Embryonic facial prominence (tissue), 1 donor: Measurements from ENCODE around the gene C20orf96.
"Not testable (repeated sequence)": the region's sequence is repeated elsewhere in the genome, so short reads cannot be mapped to it uniquely, and the experiment has no call there.

Source experiments
- DNase-seq: peaks from one replicate; pipeline ENCODE4 v3.0.0-alpha.2; 2016; ENCODE audit errors: extremely low spot score

Gene C20orf96, protein sequence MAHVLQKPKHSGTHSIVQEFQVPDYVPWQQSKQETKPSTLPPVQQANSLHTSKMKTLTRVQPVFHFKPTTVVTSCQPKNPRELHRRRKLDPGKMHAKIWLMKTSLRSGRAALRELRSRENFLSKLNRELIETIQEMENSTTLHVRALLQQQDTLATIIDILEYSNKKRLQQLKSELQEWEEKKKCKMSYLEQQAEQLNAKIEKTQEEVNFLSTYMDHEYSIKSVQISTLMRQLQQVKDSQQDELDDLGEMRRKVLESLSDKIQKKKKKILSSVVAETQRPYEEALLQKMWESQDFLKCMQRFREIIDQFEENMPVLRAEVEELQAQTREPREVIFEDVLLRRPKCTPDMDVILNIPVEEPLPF

DNA sequence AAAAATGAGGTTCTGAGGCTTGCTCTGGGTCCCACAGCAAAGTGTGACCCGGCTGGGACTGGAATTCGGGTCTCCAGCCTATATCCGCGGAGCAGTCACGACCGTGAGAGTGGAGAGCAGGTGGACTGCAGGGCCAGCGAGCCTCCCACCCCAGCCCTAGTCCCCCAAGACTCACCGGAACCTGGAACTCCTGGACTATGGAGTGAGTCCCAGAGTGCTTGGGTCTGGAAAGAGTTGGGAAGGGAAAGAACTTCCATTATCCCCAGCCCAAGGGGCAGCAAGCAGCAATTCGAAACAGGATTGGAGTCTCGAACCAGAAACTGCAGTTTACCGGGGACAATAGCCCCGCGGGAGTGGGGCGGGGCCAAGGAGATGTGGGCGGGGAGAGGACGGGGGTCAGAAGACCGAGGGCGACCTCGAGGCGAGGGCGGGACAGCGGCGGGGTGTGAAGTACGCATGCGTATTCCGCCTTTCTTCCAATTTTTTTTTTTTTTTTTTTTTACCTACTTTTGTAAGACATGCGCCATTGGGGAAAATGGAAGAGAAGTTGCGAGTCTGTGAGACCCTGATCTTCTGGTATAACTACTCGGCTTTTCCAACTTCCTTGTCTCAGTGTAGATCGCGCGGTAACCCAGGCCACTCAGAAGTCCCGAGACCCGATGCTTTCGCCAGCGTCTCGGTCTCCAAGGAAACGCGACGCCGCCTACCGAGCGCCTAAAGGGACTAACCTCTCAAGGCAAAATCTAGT is at the start of gene C20orf96:
C20orf96 (minus strand) TSS at position 667 of the 748 bp plus-strand sequence; CDS start at position 527, 140 bp downstream.
- peak; percentile 83 for DNase-seq

DNA sequence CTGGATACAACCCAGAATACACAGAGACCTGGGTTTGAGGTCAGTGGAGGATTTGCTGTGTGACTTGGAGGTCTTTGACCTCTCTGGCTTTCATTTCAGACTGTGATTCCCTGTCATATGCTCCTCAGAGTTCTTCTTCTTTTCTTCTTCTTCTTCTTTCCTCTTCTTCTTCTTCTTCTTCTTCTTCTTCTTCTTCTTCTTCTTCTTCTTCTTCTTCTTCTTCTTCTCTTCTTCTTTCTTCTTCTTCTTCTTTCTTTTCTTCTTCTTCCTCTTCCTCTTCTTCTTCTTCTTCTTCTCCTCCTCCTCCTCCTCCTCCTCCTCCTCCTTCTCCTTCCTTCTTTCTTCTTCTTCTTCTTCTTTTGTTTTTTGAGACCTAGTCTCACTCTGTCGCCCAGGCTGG is 45.5 kb upstream of the C20orf96 start:
- not testable (repeated sequence) for DNase-seq

DNA sequence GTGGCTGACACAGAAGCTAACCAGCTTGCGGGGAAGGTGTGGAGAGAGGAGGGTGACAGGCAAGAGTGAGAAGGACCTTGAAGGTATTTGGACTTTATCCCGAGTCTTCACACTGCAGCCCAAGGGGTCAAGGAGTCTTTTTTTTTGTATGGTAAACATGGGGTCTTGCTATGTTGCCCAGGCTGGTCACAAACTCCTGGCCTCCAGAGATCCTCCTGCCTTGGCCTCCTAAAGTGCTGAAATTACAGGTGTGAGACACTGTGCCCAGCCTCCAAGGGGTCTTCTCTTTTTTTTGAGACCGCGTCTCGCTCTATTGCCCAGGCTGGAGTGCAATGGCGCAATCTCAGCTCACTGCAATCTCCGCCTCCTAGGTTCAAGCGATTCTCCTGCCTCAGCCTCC is 44.0 kb upstream of the C20orf96 start:
- no peak for DNase-seq

DNA sequence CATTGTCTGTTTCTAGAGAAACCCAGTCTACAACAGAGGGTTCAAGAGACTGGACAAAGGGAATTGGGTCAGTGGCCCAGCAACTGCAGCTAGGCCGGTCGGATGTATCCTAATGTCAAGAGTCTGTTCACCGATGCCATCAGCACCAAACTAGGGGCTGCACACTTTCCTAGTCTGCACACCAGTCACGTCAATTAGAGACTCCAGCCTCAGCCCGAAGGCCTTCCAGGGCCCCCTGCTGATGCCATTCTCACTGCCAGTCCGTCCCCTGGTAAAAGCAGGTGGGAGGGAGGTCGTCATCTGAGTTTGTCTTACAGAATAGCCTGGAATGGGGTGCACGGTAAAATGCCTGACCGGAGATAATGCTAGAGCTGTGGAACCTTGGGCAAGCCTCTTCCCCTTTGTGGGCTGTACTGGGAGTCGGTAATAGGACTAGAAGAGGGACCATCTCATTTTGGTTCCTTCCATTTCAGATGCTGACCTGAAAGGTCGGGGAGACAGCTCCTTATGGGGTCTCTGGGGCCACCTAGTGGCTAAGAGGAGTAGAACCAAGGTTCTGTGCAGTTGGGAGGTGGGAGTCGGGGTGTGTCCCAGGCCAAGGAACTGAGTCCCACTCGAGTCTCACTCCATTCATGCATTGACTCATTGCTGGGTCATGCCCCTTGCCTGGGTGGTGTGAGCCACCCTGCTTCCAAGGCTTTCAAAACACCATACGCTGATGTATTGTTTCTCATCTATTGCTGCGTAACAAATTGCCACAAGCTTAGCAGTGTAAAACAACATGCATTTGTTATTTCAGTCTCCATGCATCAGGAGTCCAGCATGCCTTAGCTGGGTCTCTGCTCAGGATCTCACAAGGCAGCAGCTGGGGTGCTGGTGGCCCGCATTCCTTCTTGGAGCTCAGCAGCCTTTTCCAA is 39.9 kb upstream of the C20orf96 start:
- DNase-seq: no peak

DNA sequence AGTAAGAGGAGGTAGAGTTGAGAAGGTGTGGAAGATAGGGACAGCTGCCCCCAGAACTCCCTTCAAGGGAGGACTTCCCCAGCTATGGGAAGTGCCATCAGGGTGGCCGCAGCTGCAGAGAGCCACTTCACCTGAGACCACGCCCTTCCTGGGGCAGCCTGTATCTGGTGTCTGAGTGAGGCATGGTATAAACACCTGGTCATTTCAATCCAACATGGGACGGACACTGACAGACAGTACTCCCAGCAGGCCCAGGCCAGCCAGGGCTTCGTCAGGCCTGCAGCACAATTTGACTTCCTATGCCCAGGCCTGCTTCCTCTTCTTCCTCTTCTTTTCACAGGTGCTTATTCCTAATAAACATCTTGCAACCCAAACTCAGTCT is 39.3 kb upstream of the C20orf96 start:
- no peak for DNase-seq

DNA sequence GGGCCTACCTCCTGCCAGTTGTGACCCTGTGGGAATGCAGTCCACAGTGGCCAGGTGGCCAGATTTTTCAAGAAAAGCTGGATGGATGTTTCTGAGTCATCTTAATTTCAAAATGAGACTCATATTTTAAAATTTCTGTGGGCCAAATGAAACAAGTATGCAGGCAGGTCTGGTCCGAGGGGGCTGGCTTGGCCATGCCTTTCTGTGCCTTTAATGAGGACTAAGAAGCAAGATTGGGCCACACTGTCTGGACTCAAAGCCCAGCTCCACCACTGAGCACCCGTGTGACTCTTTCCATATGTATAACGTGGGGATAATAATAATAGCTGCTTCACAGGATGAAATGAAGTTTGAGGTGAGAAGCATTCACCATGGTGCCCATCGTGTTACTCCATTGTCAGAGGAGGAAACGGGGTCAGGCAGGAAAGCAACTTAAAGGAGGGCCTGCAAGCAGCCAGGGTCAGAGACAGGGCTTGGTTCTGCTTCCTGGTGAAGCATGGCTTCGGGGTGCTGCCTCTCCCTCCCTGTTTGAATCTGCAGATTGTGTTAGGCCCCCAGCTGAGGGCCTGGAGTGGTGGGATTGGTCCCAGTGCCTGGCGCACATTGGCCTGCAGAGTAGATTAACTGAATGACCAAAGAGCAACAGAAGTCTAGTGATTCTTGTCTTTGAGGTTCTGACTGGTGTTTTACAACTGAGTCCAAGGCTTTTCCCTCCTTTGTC is 38.6 kb upstream of the C20orf96 start:
- no peak for DNase-seq

DNA sequence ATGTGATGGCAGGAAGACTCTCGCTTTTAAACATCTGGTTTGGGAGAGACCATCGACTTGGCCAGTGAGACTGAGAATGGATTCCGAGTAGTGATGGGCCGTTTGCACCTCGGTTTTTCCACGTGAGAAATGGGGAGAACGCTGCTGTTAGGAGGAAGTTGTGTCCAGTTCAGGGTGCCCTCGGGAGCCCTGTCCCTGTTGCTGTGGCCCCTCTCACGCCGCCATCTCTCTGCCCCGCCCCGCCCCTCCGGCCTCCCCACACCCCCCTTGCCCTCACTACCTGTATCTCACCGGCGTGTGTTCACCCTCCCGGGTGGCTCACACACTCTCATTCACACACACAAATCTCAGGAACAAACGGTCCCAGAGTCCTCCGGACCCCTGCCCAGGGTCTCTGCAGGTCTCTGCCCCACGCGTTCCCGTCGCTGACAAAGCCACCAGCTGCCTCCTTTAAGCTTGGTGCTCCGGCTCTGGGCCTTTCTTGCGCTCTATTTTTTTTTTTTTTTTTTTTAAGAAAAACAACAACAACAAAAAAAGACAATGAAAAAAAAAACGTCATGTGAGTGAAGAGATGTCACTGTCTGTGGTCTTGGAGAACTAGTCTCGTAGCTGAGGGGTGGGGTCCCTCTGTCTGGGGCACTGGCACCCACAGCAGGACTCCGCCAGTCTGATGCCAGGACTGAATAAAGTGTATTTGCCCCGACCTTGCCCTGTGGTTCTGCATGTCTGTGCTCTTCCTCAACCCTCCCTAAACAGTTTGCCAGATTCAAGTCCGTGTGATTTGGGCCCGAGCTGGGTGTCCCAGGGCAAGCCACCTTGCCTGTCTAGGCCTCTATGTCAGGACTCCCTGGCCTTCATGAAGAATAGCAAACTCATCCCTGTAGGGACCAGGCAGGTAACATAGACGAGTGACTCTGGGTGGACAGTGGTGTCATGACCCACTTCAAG is 37.8 kb upstream of the C20orf96 start:
- no peak for DNase-seq

DNA sequence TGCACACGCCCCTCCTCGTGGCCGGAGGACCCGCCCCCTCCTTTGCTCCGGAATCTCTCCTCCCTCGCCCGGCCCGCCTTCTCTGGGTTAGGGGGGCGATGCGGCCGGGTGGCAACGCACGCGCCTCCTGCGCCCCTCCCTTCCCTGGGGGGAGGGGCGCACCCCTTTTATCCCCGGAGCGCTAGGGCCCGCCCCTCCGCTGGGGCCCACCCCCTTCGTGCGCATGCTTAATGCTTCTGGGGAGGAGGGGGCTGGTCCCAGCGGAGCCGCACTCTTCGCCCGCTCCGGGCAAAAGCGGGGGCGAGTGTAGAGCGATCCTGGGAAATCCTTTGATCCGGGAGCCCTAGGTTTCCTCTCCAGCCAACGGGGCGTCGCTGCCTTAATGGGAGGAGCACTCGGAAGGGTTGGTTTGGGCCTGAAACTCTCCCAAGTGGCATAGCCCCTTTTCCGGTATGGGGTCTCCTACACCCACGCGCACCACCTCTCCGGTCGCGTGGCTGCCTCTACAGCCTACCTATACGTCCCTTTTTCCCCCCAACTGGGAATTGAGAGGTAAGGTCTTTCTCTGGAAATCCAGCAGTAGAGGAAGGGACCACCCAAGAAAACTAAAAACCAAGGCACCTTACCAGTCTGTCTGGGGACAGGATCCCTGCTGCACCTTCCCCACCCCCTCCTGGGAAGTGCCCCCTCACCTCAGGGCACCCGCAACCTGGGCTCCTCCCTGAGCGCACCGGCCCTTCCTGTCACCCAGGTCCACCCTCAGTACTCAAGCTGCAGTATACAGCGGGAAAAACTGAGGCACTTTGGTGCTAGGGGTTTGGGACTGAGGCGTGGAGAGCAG is 36.9 kb upstream of the C20orf96 start:
- DNase-seq: peak; percentile 90

DNA sequence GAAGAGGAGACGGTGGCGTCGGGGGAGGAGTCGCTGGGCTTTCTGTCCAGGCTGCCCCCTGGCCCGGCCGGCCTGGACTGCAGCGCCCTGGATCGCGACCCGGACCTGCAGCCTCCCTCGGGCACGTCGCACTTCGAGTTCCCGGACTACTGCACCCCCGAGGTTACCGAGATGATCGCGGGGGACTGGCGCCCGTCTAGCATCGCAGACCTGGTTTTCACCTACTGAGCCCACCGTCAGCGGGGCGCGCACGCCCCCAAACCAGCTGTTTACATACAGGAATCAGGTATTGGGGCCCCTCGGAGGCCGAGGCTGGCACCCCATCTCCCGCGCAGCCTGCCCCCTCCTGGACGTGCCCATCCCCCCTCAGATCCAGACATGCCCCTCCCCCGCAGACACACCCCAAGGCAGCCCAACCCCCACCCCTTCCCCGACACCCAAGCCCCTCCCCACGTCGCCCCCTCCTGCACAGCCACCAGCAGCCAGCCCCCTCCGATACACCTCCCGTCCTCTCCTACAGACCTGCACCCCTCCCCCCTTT is 36.2 kb upstream of the C20orf96 start:
- DNase-seq: peak; percentile 20

DNA sequence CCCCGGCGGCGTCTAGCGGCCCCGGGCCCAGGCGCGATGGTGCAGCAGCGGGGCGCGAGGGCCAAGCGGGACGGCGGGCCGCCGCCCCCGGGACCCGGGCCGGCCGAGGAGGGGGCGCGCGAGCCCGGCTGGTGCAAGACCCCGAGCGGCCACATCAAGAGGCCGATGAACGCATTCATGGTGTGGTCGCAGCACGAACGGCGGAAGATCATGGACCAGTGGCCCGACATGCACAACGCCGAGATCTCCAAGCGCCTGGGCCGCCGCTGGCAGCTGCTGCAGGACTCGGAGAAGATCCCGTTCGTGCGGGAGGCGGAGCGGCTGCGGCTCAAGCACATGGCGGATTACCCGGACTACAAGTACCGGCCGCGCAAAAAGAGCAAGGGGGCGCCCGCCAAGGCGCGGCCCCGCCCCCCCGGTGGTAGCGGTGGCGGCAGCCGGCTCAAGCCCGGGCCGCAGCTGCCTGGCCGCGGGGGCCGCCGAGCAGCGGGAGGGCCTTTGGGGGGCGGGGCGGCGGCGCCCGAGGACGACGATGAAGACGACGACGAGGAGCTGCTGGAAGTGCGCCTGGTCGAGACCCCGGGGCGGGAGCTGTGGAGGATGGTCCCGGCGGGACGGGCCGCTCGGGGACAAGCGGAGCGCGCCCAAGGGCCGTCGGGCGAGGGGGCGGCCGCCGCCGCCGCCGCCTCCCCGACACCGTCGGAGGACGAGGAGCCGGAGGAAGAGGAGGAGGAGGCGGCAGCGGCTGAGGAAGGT is 35.5 kb upstream of the C20orf96 start:
- DNase-seq: peak; percentile 68

DNA sequence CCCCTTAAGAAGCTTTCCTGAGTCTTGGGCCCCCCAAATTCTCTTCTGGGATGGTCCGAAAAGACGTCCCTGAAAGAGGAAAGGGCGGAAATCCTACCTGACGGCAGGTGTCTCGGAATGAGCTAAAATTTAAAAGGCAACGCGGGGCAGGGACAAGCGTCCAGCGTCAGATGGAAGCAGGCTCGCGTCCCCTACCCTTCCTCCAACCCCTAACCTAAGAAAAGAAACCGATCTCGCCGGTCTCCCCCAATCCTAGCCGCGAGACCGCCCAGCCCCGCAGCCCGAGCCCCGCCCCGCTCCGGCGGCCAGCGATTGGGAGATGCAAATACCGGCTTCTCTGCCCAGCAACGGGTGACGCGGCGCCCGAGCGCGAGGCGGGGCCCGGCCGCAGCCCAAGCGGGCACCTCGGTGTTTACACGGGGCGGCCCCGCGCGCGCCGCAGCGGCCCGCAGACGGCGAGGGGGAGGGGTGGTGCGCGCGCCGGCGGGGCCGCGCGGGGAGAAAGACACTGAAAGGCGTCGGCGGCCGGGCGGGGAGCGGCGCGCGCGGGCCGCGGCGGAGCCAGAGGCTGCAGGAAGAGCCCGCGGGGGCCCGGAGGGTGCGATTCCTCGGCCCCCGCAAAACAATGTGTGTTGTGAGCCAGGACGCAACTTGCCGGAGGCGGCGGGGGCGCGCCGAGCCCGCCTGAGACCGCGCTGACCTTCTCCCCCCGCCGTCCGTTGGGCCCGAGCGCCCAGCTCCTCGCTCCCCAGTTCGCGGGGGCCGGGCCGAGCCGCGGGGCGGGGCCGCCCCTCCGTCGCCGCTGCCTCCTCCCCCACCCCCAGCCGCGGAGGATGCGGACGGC is 34.7 kb upstream of the C20orf96 start, which contains the start of gene SOX12:
SOX12 (plus strand) TSS at position 508 of the 844 bp plus-strand sequence. CDS start 373 bp downstream, outside the sequence.
- DNase-seq: peak; percentile 88

DNA sequence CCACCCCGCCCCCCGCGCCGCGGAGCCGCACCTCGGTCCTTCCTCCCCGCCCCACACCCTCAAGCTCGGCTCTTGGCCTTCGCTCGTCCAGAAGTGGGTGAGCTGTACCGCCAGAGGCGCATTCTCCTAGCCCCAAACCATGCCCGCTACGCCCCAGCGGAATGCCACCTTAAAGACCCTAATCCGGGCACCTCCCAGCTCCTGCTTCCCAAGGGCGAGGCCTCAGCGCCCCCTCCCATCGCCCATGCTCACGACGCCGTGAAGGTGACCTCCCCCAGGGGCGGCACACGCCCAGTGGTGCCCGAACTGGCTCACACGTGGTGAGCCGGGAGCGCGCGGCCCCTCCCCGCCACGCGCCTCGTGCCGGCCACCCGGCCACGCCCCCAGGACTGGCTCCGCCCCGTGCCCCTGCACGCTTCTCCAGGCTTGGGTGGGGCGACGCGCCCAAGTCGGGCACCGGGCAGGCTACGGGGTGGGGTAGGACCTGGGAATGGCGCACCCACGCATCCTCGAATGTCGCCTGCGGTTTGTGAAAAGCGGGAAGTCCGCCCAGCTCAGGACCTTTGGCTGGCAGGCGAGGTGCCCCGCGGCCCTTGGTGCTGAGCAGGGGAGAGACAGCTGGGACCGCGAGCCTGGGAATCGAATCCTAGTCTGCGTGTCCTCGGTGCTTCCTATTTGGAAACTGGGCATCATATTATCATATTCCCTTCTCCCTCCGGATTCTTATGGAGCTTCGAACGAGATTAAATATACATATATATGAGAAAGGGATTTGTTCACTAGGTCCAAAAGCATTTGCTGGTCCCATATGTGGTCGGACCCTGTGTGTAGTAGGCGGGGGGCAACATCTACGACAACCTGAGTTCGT is 33.9 kb upstream of the C20orf96 start:
- peak; percentile 39 for DNase-seq

DNA sequence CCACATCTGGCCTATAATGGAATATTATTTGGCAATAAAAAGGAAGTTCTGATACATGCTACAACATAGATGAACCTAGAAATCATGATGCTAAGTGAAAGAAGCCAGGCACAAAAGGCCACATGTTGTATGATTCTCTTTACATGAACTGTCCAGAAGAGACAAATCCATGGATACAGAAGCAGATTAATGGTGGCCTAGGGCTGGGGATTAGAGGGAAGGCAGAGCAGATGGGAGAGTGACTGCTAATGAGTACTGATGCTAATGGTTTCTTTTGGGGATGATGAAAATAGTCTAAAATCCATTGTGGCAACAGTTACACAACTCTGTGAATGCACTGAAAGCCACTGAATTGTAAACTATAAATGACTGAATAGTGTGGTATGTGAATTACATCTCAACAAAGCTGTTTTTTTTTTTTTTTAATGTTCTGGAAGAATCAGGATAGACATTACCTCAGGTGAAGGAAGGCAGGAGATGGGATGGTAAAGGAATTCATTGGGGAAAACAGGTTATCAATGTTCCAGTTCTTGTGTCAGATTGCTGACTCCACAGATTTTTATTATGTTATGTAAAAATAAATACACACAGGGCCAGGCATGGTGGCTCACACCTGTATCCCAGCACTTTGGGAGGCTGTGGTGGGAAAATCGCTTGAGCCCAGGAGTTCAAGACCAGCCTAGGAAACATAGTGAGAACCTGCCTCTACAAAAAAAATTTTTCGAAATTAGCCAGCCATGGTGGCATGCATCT is 25.9 kb upstream of the C20orf96 start:
- no peak for DNase-seq

DNA sequence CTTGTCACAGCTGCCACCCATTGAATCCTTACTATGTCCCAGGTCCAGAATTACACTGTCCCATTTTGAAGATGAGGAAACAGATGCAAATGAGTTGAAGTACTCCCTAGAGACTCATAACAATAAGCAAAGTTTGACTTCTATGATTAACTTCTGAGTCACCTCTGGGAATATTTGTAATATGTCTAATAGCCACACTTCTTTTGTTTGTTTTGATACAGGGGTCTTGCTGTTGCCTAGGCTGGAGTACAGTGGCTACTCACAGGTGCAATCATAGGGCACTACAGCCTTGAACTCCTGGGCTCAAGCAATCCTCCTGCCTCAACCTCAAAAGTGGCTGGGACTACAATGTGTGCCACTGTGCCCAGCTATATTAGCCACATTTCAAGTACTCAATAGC is 23.4 kb upstream of the C20orf96 start:
- no peak for DNase-seq

DNA sequence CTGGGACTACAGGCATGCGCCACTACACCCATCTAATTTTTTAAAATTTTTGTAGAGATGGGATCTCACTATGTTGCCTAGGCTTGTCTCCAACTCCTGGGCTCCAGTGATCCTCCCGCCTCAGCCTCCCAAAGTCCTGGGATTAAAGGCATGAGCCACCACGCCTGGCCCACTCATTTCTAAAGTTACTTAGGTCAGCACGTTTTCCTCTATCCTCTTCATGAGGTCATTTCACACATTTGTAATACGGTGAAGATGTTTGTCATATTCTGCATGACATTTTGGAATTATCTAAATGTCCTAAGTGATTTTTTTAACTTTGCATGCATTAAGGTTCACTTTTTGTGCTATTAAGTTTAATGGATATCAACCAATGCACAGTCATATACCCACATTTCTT is 22.9 kb upstream of the C20orf96 start:
- no peak for DNase-seq

DNA sequence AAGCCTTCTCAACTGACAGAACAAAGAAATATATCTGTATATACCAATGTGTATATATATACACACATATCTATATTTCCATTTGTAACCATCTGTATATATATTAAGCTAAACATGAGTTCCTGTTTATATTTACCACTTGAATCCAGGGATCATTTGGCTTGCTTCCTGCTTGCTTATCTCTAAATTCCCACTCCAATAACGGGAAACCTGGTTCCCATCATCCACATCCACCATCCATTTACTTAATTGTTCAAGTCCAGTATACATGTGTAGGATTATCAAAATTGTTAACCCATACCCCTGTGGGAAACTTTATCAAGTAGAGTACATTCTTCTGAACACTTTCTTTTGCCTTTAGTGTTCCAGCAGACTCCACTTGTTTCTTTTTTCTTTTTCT is 22.3 kb upstream of the C20orf96 start:
- DNase-seq: no peak
